Mucosa of stomach (tissue), 1 donor: ENCODE data around the gene ALKBH3.

Source experiments
- H3K27me3 ChIP-seq: one replicate; pipeline ENCODE4 v1.7.0; 2013; ENCODE audit warnings: mild to moderate bottlenecking, low read length; ENCODE audit not compliant: control insufficient read depth, insufficient read depth
- H3K36me3 ChIP-seq: one replicate; pipeline ENCODE4 v1.7.0; 2013; ENCODE audit warnings: low read length; ENCODE audit not compliant: control insufficient read depth, insufficient read depth
- H3K4me1 ChIP-seq: one replicate; pipeline ENCODE4 v1.7.0; 2013; ENCODE audit warnings: mild to moderate bottlenecking, low read length; ENCODE audit not compliant: control insufficient read depth, insufficient read depth
- H3K4me3 ChIP-seq: one replicate; pipeline ENCODE4 v1.7.0; 2013; ENCODE audit warnings: low read length
- H3K9ac ChIP-seq: one replicate; pipeline ENCODE4 v1.7.0; 2013; ENCODE audit warnings: mild to moderate bottlenecking, low read length, moderate library complexity
- H3K9me3 ChIP-seq: one replicate; pipeline ENCODE4 v1.7.0; 2013; ENCODE audit warnings: mild to moderate bottlenecking, low read length, moderate library complexity; ENCODE audit not compliant: control insufficient read depth
- donor health status: Pancreatic carcinoma.

ALKBH3 gene

DNA sequence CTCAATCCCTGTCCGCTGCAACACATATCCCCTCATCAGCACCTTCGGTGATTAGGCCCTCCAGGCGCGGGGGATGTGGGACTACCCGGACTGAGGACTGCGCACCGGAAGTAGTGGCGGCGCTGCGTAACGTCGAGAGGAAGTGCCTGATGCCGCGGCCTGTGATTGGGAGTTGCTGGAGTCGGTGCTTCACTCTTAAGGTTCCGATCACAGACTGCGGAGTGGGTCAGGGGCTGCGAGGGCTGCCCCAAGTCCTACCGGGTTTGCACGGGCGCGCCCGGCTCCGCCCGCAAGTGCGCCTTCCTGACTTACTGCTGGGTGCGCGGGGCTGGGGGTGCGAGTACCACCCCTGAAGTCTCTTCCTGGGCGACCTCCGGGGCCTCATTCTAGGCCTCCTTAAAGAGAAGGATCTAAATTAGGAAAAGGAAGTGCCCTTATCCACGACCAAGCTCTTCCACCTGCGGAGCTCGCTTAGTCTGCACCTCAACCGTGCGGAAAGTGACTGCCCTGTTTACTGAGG lies at the start of gene ALKBH3:
TSS of gene ALKBH3 (plus strand) at position 192 of the 520 bp plus-strand sequence. CDS start 1,822 bp downstream, outside the sequence.
- H3K36me3 ChIP-seq = no peaks in the 10 kb centered on the region
- peak within 1 kb of the TSS; percentile 96 for H3K4me3 ChIP-seq
- H3K4me1 ChIP-seq = peaks cover 5% of the 10 kb centered on the region
- peak within 1 kb of the TSS; percentile 84 for H3K9ac ChIP-seq
- no peaks in the 10 kb centered on the region for H3K9me3 ChIP-seq
- H3K27me3 ChIP-seq = peaks cover 20% of the 10 kb centered on the region

GRCh38 chr11:43830928-43831440 lies 49.6 kb upstream of the ALKBH3 start:
- H3K9ac ChIP-seq = no peak overlapping the region
- peaks cover 30% of the 10 kb centered on the region for H3K4me1 ChIP-seq
- no peaks in the 10 kb centered on the region for H3K36me3 ChIP-seq

DNA sequence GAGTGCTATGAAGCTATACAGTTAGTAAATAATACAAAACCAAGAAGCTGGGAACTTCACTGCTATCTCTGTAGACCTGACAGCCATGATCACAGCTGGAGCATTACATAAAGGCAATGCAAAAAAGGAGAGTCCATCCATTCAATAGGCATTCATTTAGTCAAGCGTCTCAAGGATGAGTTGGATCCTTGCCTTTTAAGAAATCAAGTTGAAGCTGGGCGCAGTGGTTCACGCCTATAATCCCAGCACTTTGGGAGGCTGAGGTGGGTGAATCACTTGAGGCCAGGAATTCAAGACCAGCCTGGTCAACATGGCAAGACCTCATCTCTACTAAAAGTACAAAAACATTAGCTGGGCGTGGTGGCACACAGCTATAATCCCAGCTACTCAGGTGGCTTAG lies 48.1 kb upstream of the ALKBH3 start:
- Histone ChIP-seq H3K9ac (no peak overlapping the region), H3K36me3 (no peaks in the 10 kb centered on the region), H3K4me1 (peaks cover 30% of the 10 kb centered on the region), H3K9me3 (no peaks in the 10 kb centered on the region), H3K4me3 (no peak overlapping the region), H3K27me3 (no peaks in the 10 kb centered on the region)

More at GRCh38 chr11:43830928-43831440, 49.6 kb upstream of the ALKBH3 start:
- H3K27me3 ChIP-seq = no peaks in the 10 kb centered on the region
- H3K9me3 ChIP-seq = no peaks in the 10 kb centered on the region
- no peak overlapping the region for H3K4me3 ChIP-seq

DNA sequence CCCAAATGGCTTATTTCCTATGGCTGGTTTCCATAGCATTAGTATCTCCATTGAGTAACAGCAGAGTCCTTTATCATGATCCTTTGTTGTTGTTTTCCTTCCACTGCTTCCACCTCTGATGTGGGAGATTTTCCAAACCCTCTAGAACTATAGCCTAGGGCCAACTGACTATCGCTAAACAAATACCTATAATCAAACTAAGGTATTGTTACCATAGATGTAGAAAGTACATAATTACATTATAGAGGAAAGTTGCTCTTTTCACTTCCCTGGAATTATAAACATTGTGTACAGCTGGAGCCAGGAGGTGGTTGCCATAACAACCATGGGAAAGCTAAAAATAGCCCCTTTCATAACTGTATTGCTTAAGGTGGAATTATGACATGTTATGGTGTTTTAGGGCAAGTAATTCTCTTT lies 47.0 kb upstream of the ALKBH3 start:
- no peak overlapping the region for H3K4me3 ChIP-seq
- no peaks in the 10 kb centered on the region for H3K36me3 ChIP-seq
- H3K9me3 ChIP-seq = no peaks in the 10 kb centered on the region
- no peak overlapping the region for H3K9ac ChIP-seq
- H3K27me3 ChIP-seq = no peaks in the 10 kb centered on the region
- H3K4me1 ChIP-seq = peaks cover 30% of the 10 kb centered on the region

- no peak overlapping the region for H3K9ac ChIP-seq
Measured at GRCh38 chr11:43834286-43834685, 46.3 kb upstream of the ALKBH3 start.

GRCh38 chr11:43835104-43835503 lies 45.5 kb upstream of the ALKBH3 start:
- Histone ChIP-seq H3K36me3 (no peaks in the 10 kb centered on the region), H3K9me3 (no peaks in the 10 kb centered on the region), H3K27me3 (no peaks in the 10 kb centered on the region), H3K4me3 (no peak overlapping the region), H3K9ac (no peak overlapping the region), H3K4me1 (peaks cover 30% of the 10 kb centered on the region)

More at GRCh38 chr11:43834286-43834685, 46.3 kb upstream of the ALKBH3 start:
- Histone ChIP-seq H3K4me3 (no peak overlapping the region), H3K36me3 (no peaks in the 10 kb centered on the region), H3K27me3 (no peaks in the 10 kb centered on the region), H3K4me1 (peaks cover 30% of the 10 kb centered on the region), H3K9me3 (no peaks in the 10 kb centered on the region)

GRCh38 chr11:43837879-43838278 lies 42.8 kb upstream of the ALKBH3 start:
- Histone ChIP-seq H3K9ac (no peak overlapping the region), H3K9me3 (no peaks in the 10 kb centered on the region), H3K36me3 (no peaks in the 10 kb centered on the region), H3K4me3 (no peak overlapping the region), H3K4me1 (peaks cover 19% of the 10 kb centered on the region), H3K27me3 (no peaks in the 10 kb centered on the region)

DNA sequence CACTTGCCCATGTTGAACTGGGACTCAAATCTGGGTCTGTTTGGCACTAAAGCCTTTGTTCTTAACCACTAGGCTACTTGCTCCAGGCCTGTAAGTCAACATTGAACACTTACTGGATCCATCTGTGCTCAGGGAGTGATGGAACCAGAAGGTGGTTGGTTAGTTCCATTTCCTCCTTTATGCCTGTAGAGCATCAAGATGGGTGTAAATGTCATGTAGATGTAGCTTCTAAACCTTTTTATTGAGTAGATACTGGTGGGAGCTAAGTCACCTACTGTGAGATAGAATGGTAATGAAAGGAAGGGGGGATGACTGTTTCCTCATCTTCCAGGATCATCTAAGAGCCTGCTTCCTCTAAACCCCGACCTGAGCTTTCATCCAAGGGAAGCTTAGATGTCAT lies 38.6 kb upstream of the ALKBH3 start:
- no peak overlapping the region for H3K9ac ChIP-seq
- no peaks in the 10 kb centered on the region for H3K9me3 ChIP-seq
- H3K4me1 ChIP-seq = no peaks in the 10 kb centered on the region
- H3K36me3 ChIP-seq = no peaks in the 10 kb centered on the region
- no peak overlapping the region for H3K4me3 ChIP-seq
- H3K27me3 ChIP-seq = no peaks in the 10 kb centered on the region

GRCh38 chr11:43845816-43846215 lies 34.8 kb upstream of the ALKBH3 start:
- Histone ChIP-seq H3K4me3 (no peak overlapping the region), H3K36me3 (no peaks in the 10 kb centered on the region), H3K4me1 (no peaks in the 10 kb centered on the region), H3K9ac (no peak overlapping the region), H3K27me3 (no peaks in the 10 kb centered on the region), H3K9me3 (no peaks in the 10 kb centered on the region)

- H3K4me3 ChIP-seq = no peak overlapping the region
- H3K9ac ChIP-seq = no peak overlapping the region
- no peaks in the 10 kb centered on the region for H3K36me3 ChIP-seq
- no peaks in the 10 kb centered on the region for H3K4me1 ChIP-seq
- H3K27me3 ChIP-seq = no peaks in the 10 kb centered on the region
- H3K9me3 ChIP-seq = no peaks in the 10 kb centered on the region
Measured at GRCh38 chr11:43852057-43852636, 28.5 kb upstream of the ALKBH3 start.

DNA sequence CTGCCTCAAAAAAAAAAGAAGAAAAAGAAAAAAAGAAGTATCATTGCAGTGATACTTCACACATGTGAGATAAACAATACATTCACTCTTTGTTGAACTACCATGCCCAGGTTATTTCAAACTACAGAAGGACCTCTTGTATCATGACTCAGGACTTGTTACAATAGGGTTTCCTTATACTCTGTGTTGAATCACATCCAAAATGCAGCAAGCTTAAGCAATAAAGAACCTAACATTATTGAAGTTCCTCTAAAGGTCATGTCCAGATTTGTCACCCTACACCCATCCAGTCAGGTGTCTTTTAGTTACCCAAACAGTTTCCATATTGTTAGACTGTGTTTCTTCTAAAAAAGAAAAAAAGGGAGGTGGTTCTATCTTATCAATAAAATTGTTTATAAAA lies 26.9 kb upstream of the ALKBH3 start:
- Histone ChIP-seq H3K9me3 (no peaks in the 10 kb centered on the region), H3K9ac (no peak overlapping the region), H3K4me1 (no peaks in the 10 kb centered on the region), H3K4me3 (no peak overlapping the region), H3K27me3 (no peaks in the 10 kb centered on the region), H3K36me3 (no peaks in the 10 kb centered on the region)

- no peak overlapping the region for H3K4me3 ChIP-seq
- H3K4me1 ChIP-seq = no peaks in the 10 kb centered on the region
- no peaks in the 10 kb centered on the region for H3K36me3 ChIP-seq
- no peaks in the 10 kb centered on the region for H3K9me3 ChIP-seq
- no peak overlapping the region for H3K9ac ChIP-seq
- H3K27me3 ChIP-seq = no peaks in the 10 kb centered on the region
Measured at GRCh38 chr11:43856993-43857392, 23.6 kb upstream of the ALKBH3 start.
